ENCODE data around the gene WASL.
A peak's percentile ranks its signal among the peaks of the same experiment; 100 is the strongest.
"Not testable (repeated sequence)": the region's sequence is repeated elsewhere in the genome, so short reads cannot be mapped to it uniquely, and the experiment has no call there.

Gene WASL

GRCh38 chr7:123727071-123727837, 21.5 kb downstream of the WASL start:
- peak; percentile 80 for DNase-seq (ENCODE audit: low read depth)
- TF ChIP-seq CTCF (IDR thresholded peaks at IDR 0.05; ENCODE audit: control insufficient read depth, insufficient read depth, low read depth, low read length, missing control alignments), result no peak
- H3K4me3 ChIP-seq (ENCODE audit: control insufficient read depth, low read depth, low read length), result no peak overlapping the region

DNA sequence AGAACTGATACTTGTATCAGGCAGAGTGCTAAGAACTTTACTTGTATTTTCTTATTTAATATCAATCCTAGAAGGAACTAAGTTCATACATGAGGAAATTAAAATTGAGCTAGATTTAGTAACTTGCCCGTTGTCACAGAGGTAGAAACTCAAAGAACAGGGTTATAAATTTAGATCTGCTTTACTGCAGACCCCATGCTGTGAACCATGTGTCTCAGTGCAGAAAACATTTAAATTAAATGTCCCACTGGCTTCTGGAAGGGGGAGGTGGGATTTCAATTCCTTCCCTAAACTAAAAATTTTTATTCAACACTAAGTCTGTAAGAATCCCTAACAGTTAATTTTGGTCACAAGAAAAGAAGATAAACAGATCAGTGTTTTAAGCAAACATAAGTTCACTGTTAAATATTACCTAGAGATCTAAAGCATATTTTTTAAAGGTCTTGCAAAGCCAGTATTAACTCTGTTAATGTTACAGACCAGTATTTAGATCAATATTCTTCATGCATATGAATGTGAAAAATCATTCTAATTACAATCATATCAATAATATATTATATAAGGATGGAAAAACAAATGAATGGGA, 23.1 kb downstream of the WASL start:
- no peak for TF ChIP-seq CTCF (IDR thresholded peaks at IDR 0.05; ENCODE audit: control insufficient read depth, insufficient read depth, low read depth, low read length, missing control alignments)
- no peak overlapping the region for H3K4me3 ChIP-seq (ENCODE audit: control insufficient read depth, low read depth, low read length)
- DNase-seq (ENCODE audit: low read depth), result no peak

DNA sequence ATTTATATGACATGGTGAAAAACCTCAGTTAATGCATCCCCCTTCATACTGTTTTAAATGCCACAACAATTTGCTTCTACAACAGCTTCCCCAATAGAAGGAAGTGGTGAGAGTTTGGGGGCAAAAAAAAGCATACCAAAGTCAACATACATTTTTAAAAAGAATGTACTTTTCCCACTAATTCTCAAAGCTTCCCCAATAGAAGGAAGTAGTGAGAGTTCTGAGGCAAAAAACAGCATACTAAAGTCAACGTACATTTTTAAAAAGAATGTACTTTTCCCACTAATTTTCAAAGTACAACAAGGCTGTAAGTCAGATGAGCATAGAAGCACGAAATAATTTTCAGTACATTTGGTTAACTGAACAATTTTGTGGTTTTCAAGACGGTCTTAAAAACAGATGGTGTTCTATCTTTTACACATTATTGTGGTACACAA, 24.0 kb downstream of the WASL start:
- no peak overlapping the region for H3K4me3 ChIP-seq (ENCODE audit: control insufficient read depth, low read depth, low read length)
- TF ChIP-seq CTCF (IDR thresholded peaks at IDR 0.05; ENCODE audit: control insufficient read depth, insufficient read depth, low read depth, low read length, missing control alignments), result no peak
- DNase-seq (ENCODE audit: low read depth), result no peak

DNA sequence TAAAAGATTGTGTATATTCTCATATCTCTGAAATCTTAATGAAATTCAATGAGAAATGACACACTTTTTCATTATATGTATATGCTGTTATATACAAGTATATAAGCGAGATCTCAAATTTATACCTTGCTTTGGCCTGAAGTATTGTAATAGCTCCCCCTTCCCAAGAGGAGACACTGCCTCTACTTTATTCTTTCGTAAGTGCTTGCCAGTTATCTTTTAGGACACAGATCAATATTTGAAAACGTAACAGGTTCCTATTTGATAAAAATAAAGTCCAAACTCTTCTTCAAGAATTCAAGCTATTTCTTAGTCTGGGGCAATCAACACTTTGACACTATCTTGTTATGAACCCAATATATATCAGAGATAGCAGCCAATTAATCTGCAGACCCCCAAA, 24.9 kb downstream of the WASL start:
- no peak overlapping the region for H3K4me3 ChIP-seq (ENCODE audit: control insufficient read depth, low read depth, low read length)
- no peak for DNase-seq (ENCODE audit: low read depth)
- TF ChIP-seq CTCF (IDR thresholded peaks at IDR 0.05; ENCODE audit: control insufficient read depth, insufficient read depth, low read depth, low read length, missing control alignments), result no peak

GRCh38 chr7:123720527-123720926, 28.3 kb downstream of the WASL start:
- not testable (repeated sequence) for DNase-seq (ENCODE audit: low read depth); H3K4me3 ChIP-seq (ENCODE audit: control insufficient read depth, low read depth, low read length)

- no peak for TF ChIP-seq CTCF (IDR thresholded peaks at IDR 0.05; ENCODE audit: control insufficient read depth, insufficient read depth, low read depth, low read length, missing control alignments)
- H3K4me3 ChIP-seq (ENCODE audit: control insufficient read depth, low read depth, low read length), result no peak overlapping the region
- DNase-seq (ENCODE audit: low read depth), result no peak
Measured at GRCh38 chr7:123719197-123719721, 29.5 kb downstream of the WASL start.

GRCh38 chr7:123718773-123719172, 30.0 kb downstream of the WASL start:
- no peak for TF ChIP-seq CTCF (IDR thresholded peaks at IDR 0.05; ENCODE audit: control insufficient read depth, insufficient read depth, low read depth, low read length, missing control alignments)
- DNase-seq (ENCODE audit: low read depth), result no peak
- H3K4me3 ChIP-seq (ENCODE audit: control insufficient read depth, low read depth, low read length), result no peak overlapping the region
